ENCODE results near the gene B4GALT1. TPM values are rescaled to one million over a fixed set of nuclear protein-coding genes. Genes with fewer than 3 reads are reported as not detected.

The B4GALT1 gene
- total and polyA plus RNA-seq, 2 donors from 2014 or later: 33.0 to 163 TPM

DNA sequence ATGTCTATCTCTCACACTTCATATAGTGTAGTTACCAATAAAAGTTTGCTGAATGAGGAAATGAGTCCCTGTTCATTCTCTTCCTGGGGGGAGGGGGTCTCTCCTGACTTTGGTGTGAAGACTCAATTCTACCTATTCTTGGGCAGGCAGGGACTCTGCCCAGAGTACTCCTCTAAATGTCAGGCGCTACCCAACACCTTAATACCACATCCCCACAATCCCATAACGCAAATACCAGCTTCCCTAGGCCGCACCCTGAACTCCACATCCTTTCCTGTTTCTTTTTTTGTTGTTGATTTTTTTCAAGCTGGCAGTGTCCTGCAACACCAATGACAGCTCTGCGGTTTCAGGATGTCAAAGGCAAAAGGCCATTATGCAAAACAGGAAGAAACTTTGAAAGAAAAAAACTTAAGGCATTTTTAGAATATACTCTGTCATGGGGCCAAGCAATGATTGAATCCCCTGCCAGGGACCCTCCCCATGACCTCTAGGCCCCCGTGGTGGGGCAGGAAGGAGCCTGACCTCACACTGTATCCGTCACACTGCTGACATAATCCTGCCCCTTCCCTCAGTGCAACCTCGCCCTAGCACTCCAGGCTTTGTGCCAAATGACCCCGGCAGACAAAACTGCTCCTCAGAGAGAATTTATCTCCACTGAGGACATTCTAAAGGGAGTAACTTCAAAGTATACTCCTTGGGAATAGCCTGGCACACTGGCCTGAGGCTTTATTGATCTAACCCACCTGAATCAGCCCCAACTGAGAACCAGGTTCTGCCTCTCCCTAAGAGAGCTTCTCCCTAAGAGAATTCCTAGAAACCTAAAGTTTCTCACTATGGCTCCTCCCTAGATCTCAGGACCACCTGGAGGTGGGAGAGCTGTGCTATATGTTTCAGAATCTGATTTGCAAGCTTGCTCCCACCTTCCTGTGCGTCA is 8.0 kb downstream of the B4GALT1 start:
- peaks cover 14 to 91% (median 71%) of the 10 kb centered on the region in 3 donors for H3K4me1 ChIP-seq (ENCODE audit: control insufficient read depth in 2 of 3, insufficient read depth in 2 of 3, low read depth in 1 of 3, low read length in 3 of 3)
- intact Hi-C loops (cut with DNase I): no loop called here
- no peaks in the 10 kb centered on the region for H3K9me3 ChIP-seq (ENCODE audit: control insufficient read depth in 2 of 3, insufficient read depth in 1 of 3, low read length in 3 of 3)
- no peaks in the 10 kb centered on the region for H3K27me3 ChIP-seq (ENCODE audit: control insufficient read depth, insufficient read depth, low read length)
- peak overlapping the region; percentile 91 to 99 for H3K27ac ChIP-seq (ENCODE audit: low read depth in 2 of 2, low read length in 2 of 2)
- DNase-seq (peak in 4 of 5 donors; percentile 49 to 93 (median 70)), FAIRE-seq (peak; percentile 39)
- H3K36me3 ChIP-seq (ENCODE audit: control insufficient read depth in 2 of 3, insufficient read depth in 3 of 3, low read length in 3 of 3): no peaks in the 10 kb centered on the region
- no peak for TF ChIP-seq CTCF (IDR thresholded peaks at IDR 0.05; ENCODE audit: borderline replicate concordance, extremely low read depth, insufficient read depth)
- peak overlapping the region in 2 of 3 donors; percentile 8 to 47 for H3K9ac ChIP-seq (ENCODE audit: low read length in 3 of 3)
- H3K4me3 ChIP-seq (ENCODE audit: low read length in 3 of 3): peak overlapping the region in 2 of 3 donors; percentile 1 to 6

DNA sequence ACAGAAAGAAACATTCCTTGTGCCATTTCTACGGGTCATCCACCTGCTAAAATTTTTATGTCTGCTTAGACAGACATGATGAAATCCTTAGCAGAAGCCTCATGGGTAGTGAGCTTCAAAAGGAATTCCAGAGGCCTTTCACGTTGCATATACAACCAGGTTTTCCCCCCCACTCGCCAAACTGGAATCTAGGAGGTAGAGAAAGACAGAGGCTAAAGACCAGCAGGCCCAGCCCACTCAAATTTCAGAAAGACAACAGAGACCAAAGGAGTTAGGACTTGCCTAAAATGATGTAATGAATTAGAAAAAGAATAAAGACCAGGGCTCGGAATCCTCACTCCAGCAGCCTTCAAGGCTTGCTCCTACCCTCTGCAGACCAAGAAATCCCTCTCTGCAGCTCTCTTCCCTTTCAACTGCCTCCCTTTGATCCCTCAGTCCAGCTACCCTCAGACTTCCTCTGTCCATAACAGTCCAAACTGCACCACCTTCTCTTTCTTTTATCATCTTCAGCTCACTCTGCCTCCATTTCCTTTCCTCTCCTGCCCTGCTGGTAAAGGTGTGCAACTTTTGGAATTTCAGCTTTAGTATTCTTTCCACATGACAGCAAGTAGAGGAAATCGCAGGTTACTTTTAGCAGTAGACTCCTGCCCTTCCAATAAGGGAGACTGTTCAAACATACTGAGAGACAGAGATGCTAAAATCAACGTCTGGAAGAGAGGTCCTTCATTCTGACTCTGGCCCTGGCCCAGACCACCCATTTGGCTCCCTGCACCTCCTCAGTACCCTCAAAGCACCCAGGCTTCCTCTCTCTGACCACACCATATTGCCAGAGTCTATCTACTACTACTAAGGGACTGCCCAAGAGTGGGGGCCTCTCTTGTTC is 8.9 kb downstream of the B4GALT1 start:
- FAIRE-seq (no peak), DNase-seq (peak in 2 of 5 donors; percentile 27 to 58)
- Histone ChIP-seq H3K4me3 (ENCODE audit: low read length in 3 of 3) (peak overlapping the region in 1 of 3 donors; percentile 1), H3K4me1 (ENCODE audit: control insufficient read depth in 2 of 3, insufficient read depth in 2 of 3, low read depth in 1 of 3, low read length in 3 of 3) (peaks cover 14 to 82% (median 62%) of the 10 kb centered on the region in 3 donors), H3K9me3 (ENCODE audit: control insufficient read depth in 2 of 3, insufficient read depth in 1 of 3, low read length in 3 of 3) (no peaks in the 10 kb centered on the region), H3K27me3 (ENCODE audit: control insufficient read depth, insufficient read depth, low read length) (no peaks in the 10 kb centered on the region), H3K27ac (ENCODE audit: low read depth in 2 of 2, low read length in 2 of 2) (peak overlapping the region; percentile 91 to 99), H3K9ac (ENCODE audit: low read length in 3 of 3) (peak overlapping the region in 1 of 3 donors; percentile 8), H3K36me3 (ENCODE audit: control insufficient read depth in 2 of 3, insufficient read depth in 3 of 3, low read length in 3 of 3) (no peaks in the 10 kb centered on the region)
- no peak for TF ChIP-seq CTCF (IDR thresholded peaks at IDR 0.05; ENCODE audit: borderline replicate concordance, extremely low read depth, insufficient read depth)
- intact Hi-C loops (cut with DNase I): no loop called here

- intact Hi-C loops (cut with DNase I): no loop called here
- TF ChIP-seq CTCF (IDR thresholded peaks at IDR 0.05; ENCODE audit: borderline replicate concordance, extremely low read depth, insufficient read depth): no peak
- no peaks in the 10 kb centered on the region for H3K36me3 ChIP-seq (ENCODE audit: control insufficient read depth in 2 of 3, insufficient read depth in 3 of 3, low read length in 3 of 3)
- FAIRE-seq (no peak), DNase-seq (peak in 1 of 5 donors; percentile 7)
- H3K4me1 ChIP-seq (ENCODE audit: control insufficient read depth in 2 of 3, insufficient read depth in 2 of 3, low read depth in 1 of 3, low read length in 3 of 3): peaks cover 6 to 77% (median 45%) of the 10 kb centered on the region in 3 donors
- no peaks in the 10 kb centered on the region for H3K9me3 ChIP-seq (ENCODE audit: control insufficient read depth in 2 of 3, insufficient read depth in 1 of 3, low read length in 3 of 3)
- no peak overlapping the region for H3K9ac ChIP-seq (ENCODE audit: low read length in 3 of 3)
- no peak overlapping the region for H3K27ac ChIP-seq (ENCODE audit: low read depth in 2 of 2, low read length in 2 of 2)
- no peak overlapping the region for H3K4me3 ChIP-seq (ENCODE audit: low read length in 3 of 3)
- H3K27me3 ChIP-seq (ENCODE audit: control insufficient read depth, insufficient read depth, low read length): no peaks in the 10 kb centered on the region
These were observed 11.7 kb downstream of the B4GALT1 start for GRCh38 chr9:33155393-33155792.
